LNCaP clone FGC (cell line): ENCODE measurements around the gene DCP1A.
"Not testable (repeated sequence)": the region's sequence is repeated elsewhere in the genome, so short reads cannot be mapped to it uniquely, and the experiment has no call there.

Experiments used
- DNase-seq: peaks from one replicate; pipeline ENCODE4 v3.0.0-alpha.2; 2011; ENCODE audit warnings: low read depth
- H3K4me3 ChIP-seq: 2 replicates; pipeline ENCODE4 v1.5.1; 2011; ENCODE audit warnings: mild to moderate bottlenecking, low read depth, low read length, control low read depth
- TF ChIP-seq, protein P1 (sequence below): IDR thresholded peaks from 2 replicates; pipeline ENCODE4 v1.5.1; 2012; ENCODE audit warnings: mild to moderate bottlenecking; ENCODE audit not compliant: control insufficient read depth, insufficient read depth; ENCODE audit errors: extremely low read depth

The DCP1A gene

DNA sequence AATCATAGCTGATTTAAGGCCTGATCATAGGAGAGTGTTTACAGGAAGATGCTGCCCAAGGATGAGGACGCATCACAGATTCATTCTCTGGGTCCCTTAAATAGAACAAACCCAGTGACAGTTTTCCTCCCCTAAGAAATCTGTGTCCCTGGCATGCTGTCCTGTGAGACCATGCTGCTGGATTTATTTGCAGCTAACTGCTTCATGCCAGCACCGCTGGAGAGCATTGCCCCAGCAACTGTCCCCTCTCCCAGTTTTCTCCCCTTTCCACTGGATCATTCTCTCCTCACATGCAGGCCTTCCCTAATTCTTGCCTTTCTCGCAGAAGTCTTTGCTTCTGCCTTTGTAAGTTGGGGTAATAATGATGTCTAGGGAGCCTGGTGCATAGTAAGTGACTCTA, 29.3 kb upstream of the DCP1A start:
- no peak overlapping the region for H3K4me3 ChIP-seq
- no peak for DNase-seq
- TF ChIP-seq, protein P1, sequence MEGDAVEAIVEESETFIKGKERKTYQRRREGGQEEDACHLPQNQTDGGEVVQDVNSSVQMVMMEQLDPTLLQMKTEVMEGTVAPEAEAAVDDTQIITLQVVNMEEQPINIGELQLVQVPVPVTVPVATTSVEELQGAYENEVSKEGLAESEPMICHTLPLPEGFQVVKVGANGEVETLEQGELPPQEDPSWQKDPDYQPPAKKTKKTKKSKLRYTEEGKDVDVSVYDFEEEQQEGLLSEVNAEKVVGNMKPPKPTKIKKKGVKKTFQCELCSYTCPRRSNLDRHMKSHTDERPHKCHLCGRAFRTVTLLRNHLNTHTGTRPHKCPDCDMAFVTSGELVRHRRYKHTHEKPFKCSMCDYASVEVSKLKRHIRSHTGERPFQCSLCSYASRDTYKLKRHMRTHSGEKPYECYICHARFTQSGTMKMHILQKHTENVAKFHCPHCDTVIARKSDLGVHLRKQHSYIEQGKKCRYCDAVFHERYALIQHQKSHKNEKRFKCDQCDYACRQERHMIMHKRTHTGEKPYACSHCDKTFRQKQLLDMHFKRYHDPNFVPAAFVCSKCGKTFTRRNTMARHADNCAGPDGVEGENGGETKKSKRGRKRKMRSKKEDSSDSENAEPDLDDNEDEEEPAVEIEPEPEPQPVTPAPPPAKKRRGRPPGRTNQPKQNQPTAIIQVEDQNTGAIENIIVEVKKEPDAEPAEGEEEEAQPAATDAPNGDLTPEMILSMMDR = no peak

DNA sequence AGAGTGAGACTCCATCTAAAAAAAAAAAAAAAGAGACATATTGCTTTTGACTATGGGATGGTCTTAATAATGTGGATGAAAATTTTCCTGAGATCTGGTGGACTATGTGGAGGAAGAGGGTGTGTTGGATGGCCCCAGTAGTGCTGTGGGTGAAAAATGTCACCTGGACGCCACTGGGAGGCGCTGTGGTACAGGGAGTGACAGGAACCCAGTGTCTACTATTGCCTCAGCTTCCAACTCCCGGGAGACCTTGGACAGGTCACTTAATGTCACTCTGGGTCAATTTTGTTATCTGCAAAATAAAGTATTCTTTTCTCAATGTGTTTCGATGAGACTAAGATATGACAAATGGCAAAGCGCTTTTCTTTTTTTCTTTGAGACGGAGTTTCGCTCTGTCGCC, 27.7 kb upstream of the DCP1A start:
- H3K4me3 ChIP-seq = no peak overlapping the region
- TF ChIP-seq, protein P1 = peak; percentile 92
- peak; percentile 49 for DNase-seq

DNA sequence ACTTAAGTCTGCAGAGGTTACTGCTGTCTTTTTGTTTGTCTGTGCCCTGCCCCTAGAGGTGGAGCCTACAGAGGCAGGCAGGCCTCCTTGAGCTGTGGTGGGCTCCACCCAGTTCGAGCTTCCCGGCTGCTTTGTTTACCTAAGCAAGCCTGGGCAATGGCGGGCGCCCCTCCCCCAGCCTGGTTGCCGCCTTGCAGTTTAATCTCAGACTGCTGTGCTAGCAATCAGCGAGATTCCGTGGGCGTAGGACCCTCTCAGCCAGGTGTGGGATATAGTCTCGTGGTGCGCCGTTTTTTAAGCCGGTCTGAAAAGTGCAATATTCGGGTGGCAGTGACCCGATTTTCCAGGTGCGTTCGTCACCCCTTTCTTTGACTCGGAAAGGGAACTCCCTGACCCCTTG, 23.4 kb upstream of the DCP1A start:
- DNase-seq, H3K4me3 ChIP-seq: not testable (repeated sequence)

DNA sequence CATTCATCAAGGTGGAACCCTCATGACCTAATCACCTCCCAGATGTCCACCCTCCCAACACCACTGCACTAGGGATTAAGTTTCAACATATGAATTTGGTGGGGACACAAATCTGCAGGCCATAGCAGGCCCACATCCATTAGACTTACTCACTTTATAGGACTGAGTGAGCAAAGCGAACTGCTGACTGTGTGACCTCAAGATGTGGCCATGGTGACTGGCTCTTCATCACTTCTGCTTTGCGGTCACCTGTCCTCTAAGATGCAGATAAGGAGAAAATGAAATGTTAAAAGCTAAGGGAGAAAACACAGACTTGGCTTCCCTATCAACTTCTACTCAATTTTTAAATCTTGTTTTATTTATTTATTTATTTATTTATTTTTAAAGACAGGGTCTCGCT, 14.5 kb upstream of the DCP1A start:
- no peak for DNase-seq
- TF ChIP-seq, protein P1 = no peak
- H3K4me3 ChIP-seq = no peak overlapping the region

DNA sequence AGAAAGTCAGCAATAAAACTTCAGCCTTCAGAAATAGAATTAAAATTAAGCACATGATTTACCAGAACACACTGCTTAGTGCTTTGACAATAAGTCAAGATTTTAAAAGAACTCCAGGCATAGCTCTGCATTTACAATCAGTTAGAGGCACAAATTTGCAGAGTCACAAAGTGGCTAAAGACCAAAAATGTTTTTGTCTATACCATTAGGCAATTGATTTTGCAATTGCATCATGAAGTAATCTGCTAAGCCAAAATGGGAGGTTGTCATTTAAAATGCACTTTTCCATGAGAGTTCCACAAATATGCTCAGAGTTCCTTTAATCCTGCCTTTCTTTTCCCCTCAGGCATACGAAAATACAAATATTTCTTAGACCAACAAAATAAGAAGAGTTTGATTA, 10.1 kb upstream of the DCP1A start:
- TF ChIP-seq, protein P1 = no peak
- DNase-seq = no peak
- H3K4me3 ChIP-seq = no peak overlapping the region

DNA sequence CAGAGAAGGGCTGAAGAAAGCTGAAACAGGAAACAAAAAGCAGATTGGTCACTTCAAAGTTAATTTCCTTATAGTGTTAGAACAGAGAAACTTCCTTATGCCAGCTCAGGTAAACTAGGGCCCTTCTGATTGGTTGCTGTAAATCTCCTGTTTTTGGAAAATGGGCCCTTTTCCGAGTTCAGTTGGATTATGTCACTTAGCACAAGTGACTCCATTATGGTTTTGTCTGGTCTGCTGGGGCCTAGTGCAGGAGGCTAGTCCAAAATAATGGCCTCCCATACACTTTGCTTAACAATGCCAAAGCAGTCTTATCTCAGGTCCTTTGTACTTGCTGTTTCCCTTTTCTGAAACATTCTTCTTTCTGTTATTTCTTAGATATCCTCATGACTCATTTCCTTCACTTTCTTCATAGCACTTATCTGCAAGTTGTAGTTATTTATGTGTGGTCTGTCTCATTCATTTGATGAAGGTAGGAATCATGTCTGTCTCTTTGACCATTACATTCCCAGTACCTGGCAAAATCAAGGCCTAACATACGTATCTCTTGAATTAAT, 7.7 kb upstream of the DCP1A start:
- H3K4me3 ChIP-seq = no peak overlapping the region
- TF ChIP-seq, protein P1 = no peak
- no peak for DNase-seq

DNA sequence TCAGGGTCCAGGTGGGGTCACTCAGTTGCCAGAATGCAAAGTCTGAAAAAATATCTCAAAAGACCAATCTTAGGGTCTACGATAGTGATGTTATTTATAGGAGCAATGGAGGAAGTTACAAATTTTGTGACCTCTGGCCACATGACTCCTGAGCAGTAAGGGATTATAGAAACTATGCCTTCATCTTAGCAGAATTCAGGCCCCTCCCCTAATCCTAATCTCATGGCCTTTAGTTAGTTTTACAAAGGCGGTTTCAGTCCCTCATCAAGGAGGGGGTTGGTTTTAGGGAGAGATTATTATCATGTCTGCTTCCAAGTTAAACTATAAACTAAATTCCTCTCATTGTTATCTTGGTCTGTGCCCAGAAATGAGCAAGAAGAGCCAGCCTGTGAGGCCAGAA, 5.9 kb upstream of the DCP1A start:
- no peak for DNase-seq
- H3K4me3 ChIP-seq = no peak overlapping the region
- TF ChIP-seq, protein P1 = no peak
